ENCODE measurements around the gene CRIP1.

DNA sequence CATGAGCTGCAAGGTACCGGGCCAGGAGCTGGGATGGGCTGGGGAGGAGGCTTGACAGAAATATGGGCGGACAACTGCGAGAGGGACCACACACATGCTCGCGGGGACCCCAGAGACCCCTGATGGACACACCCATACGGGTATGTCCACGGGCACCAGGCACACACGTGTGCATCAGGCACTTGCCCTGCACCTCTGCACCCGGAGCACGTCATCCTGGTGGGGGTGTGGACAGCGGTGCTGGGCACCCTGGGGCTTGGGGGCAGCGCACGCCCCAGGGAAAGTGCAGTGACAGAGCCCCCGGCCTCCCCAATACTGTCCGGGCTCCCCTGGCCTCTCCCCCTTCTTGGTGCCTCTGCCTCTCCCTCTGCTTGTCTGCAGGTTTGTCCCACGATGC lies 1.7 kb upstream of the CRIP1 start:
- no peak for TF ChIP-seq CTCF (conservative IDR thresholded peaks at IDR 0.05; ENCODE audit: low read length)
- no peak for TF ChIP-seq EZH2phosphoT487 (IDR thresholded peaks at IDR 0.05; ENCODE audit: borderline replicate concordance)
